ENCODE data around the gene ERC1. TPM values are rescaled to one million over a fixed set of nuclear protein-coding genes. Genes with fewer than 3 reads are reported as not detected.

Gene ERC1
- total and polyA plus RNA-seq, 2 donors (not counting 1 experiment from before 2014, with no cell fraction given) = 19.7 to 34.5 TPM

DNA sequence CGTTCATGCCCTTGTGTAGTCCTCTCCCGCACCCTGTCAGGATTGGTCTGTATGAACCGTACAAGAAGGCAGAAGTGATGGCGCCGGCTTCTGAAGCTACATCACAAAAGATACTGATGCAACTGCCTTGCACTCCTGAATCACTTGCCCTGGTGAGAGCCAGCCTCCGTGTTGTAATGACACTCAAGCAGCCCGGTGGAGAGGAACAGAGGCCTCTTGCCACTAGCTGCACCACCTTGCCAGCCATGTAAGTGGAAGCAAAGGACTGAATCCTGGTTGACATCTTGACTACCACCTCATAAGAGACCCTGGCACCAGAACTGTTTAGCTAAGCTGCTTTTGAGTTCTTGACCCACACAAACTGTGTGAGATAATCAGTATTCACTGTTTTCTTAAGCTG, 266.0 kb downstream of the ERC1 start:
- no peak overlapping the region for H3K4me2 ChIP-seq (ENCODE audit: extremely low read depth, insufficient read depth, low read length)

DNA sequence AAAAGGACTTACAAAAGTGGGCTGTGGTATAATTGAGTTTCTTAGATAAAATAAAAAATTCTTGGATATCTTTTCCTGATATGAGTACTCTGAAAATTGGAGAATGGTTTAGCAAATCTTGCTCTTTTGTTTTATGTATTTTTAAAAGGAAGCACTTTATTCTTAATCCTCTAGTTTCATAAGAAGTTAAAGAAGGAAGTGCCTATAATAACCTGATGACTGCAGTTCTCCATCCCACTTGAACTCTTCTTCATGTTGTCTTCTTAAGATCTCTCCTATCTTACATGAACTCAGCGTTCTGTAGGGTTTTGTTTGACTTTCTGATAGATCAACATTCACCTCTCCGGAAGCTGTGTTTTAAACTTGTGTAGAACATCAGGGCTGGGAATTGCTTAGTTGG, 271.0 kb downstream of the ERC1 start:
- H3K9me3 ChIP-seq (ENCODE audit: control insufficient read depth, insufficient read depth, low read depth, low read length) = no peaks in the 10 kb centered on the region
- H4K20me1 ChIP-seq (ENCODE audit: control insufficient read depth, extremely low read depth, insufficient read depth, low read length) = no peaks in the 10 kb centered on the region
- no peak for TF ChIP-seq EZH2 (IDR thresholded peaks at IDR 0.05; ENCODE audit: low read length, missing control alignments)
- TF ChIP-seq, protein P1, sequence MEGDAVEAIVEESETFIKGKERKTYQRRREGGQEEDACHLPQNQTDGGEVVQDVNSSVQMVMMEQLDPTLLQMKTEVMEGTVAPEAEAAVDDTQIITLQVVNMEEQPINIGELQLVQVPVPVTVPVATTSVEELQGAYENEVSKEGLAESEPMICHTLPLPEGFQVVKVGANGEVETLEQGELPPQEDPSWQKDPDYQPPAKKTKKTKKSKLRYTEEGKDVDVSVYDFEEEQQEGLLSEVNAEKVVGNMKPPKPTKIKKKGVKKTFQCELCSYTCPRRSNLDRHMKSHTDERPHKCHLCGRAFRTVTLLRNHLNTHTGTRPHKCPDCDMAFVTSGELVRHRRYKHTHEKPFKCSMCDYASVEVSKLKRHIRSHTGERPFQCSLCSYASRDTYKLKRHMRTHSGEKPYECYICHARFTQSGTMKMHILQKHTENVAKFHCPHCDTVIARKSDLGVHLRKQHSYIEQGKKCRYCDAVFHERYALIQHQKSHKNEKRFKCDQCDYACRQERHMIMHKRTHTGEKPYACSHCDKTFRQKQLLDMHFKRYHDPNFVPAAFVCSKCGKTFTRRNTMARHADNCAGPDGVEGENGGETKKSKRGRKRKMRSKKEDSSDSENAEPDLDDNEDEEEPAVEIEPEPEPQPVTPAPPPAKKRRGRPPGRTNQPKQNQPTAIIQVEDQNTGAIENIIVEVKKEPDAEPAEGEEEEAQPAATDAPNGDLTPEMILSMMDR (conservative IDR thresholded peaks at IDR 0.05 in 1 of 2, IDR thresholded peaks at IDR 0.05 in 1 of 2; ENCODE audit: low read depth in 1 of 2, low read length in 2 of 2) = no peak
- H3K79me2 ChIP-seq (ENCODE audit: control insufficient read depth, insufficient read depth, low read length) = no peaks in the 10 kb centered on the region
- no peak overlapping the region for H2AFZ ChIP-seq (ENCODE audit: low read length)
- H3K27ac ChIP-seq (ENCODE audit: insufficient read depth, low read length) = no peak overlapping the region
- H3K36me3 ChIP-seq (ENCODE audit: control insufficient read depth, insufficient read depth, low read length) = peaks cover 1% of the 10 kb centered on the region
- no peak overlapping the region for H3K4me2 ChIP-seq (ENCODE audit: extremely low read depth, insufficient read depth, low read length)
- DNase-seq (ENCODE audit: low read depth in 2 of 2) = no peak
- H3K4me1 ChIP-seq (ENCODE audit: control insufficient read depth, extremely low read depth, insufficient read depth, low read length) = no peaks in the 10 kb centered on the region
- H3K4me3 ChIP-seq (replicated peaks in 1 of 4; ENCODE audit: control extremely low read depth in 1 of 4, insufficient read depth in 1 of 4, low read depth in 3 of 4, low read length in 4 of 4) = no peak overlapping the region
- H3K27me3 ChIP-seq (ENCODE audit: control insufficient read depth, insufficient read depth, low read length) = no peaks in the 10 kb centered on the region
- H3K9ac ChIP-seq (ENCODE audit: insufficient read depth, low read length) = no peak overlapping the region

More for the DNA sequence above, 266.0 kb downstream of the ERC1 start:
- Histone ChIP-seq H3K4me3 (replicated peaks in 1 of 4; ENCODE audit: control extremely low read depth in 1 of 4, insufficient read depth in 1 of 4, low read depth in 3 of 4, low read length in 4 of 4) (no peak overlapping the region), H3K9ac (ENCODE audit: insufficient read depth, low read length) (no peak overlapping the region), H3K27ac (ENCODE audit: insufficient read depth, low read length) (no peak overlapping the region), H3K27me3 (ENCODE audit: control insufficient read depth, insufficient read depth, low read length) (no peaks in the 10 kb centered on the region), H3K4me1 (ENCODE audit: control insufficient read depth, extremely low read depth, insufficient read depth, low read length) (no peaks in the 10 kb centered on the region), H3K9me3 (ENCODE audit: control insufficient read depth, insufficient read depth, low read depth, low read length) (no peaks in the 10 kb centered on the region), H4K20me1 (ENCODE audit: control insufficient read depth, extremely low read depth, insufficient read depth, low read length) (no peaks in the 10 kb centered on the region), H3K36me3 (ENCODE audit: control insufficient read depth, insufficient read depth, low read length) (peaks cover 4% of the 10 kb centered on the region), H3K79me2 (ENCODE audit: control insufficient read depth, insufficient read depth, low read length) (no peaks in the 10 kb centered on the region), H2AFZ (ENCODE audit: low read length) (no peak overlapping the region)
- no peak for TF ChIP-seq EZH2 (IDR thresholded peaks at IDR 0.05; ENCODE audit: low read length, missing control alignments)
- TF ChIP-seq, protein P1 (conservative IDR thresholded peaks at IDR 0.05 in 1 of 2, IDR thresholded peaks at IDR 0.05 in 1 of 2; ENCODE audit: low read depth in 1 of 2, low read length in 2 of 2) = no peak
- DNase-seq (ENCODE audit: low read depth in 2 of 2) = no peak

DNA sequence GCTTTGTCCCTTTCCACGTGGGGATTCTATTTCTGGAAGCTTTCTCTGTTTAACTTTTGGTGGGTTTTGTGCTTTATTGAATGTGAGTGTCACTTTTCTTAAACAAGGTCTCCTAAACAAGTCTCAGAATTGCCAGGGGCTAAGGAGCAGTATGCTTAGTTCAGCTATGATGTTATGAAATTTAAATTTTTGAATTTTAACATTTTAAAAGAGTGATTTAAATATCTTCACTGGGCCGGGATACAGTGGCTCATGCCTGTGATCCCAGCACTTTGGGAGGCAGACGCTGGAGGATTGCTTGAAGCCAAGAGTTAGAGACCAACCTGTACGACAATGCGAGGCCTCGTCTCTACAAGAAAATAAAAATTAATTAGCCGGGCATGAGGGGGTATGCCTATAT, 276.2 kb downstream of the ERC1 start:
- no peak overlapping the region for H2AFZ ChIP-seq (ENCODE audit: low read length)
- H3K36me3 ChIP-seq (ENCODE audit: control insufficient read depth, insufficient read depth, low read length) = no peaks in the 10 kb centered on the region
- H3K27me3 ChIP-seq (ENCODE audit: control insufficient read depth, insufficient read depth, low read length) = no peaks in the 10 kb centered on the region
- TF ChIP-seq EZH2 (IDR thresholded peaks at IDR 0.05; ENCODE audit: low read length, missing control alignments) = no peak
- TF ChIP-seq, protein P1 (conservative IDR thresholded peaks at IDR 0.05 in 1 of 2, IDR thresholded peaks at IDR 0.05 in 1 of 2; ENCODE audit: low read depth in 1 of 2, low read length in 2 of 2) = no peak
- no peaks in the 10 kb centered on the region for H3K4me1 ChIP-seq (ENCODE audit: control insufficient read depth, extremely low read depth, insufficient read depth, low read length)
- no peak overlapping the region for H3K9ac ChIP-seq (ENCODE audit: insufficient read depth, low read length)
- no peaks in the 10 kb centered on the region for H3K79me2 ChIP-seq (ENCODE audit: control insufficient read depth, insufficient read depth, low read length)
- no peaks in the 10 kb centered on the region for H4K20me1 ChIP-seq (ENCODE audit: control insufficient read depth, extremely low read depth, insufficient read depth, low read length)
- no peak overlapping the region for H3K4me2 ChIP-seq (ENCODE audit: extremely low read depth, insufficient read depth, low read length)
- no peaks in the 10 kb centered on the region for H3K9me3 ChIP-seq (ENCODE audit: control insufficient read depth, insufficient read depth, low read depth, low read length)
- H3K4me3 ChIP-seq (replicated peaks in 1 of 4; ENCODE audit: control extremely low read depth in 1 of 4, insufficient read depth in 1 of 4, low read depth in 3 of 4, low read length in 4 of 4) = no peak overlapping the region
- H3K27ac ChIP-seq (ENCODE audit: insufficient read depth, low read length) = no peak overlapping the region
- no peak for DNase-seq (ENCODE audit: low read depth in 2 of 2)
